Activated naive CD4-positive, alpha-beta T cell treated with anti-CD3 and anti-CD28 coated beads, Interleukin-2, amount 50 U/mL, for 24 hours (primary cell): ENCODE results near the gene CFAP69.
"Not testable (repeated sequence)": the region's sequence is repeated elsewhere in the genome, so short reads cannot be mapped to it uniquely, and the experiment has no call there.

Source experiments
- H3K27ac Mint-ChIP-seq: one replicate; pipeline ENCODE4 v1.8.0; 2021; ENCODE audit warnings: mild to moderate bottlenecking, mixed read lengths
- H3K27me3 Mint-ChIP-seq: one replicate; pipeline ENCODE4 v1.8.0; 2021; ENCODE audit warnings: mixed read lengths
- H3K36me3 Mint-ChIP-seq: one replicate; pipeline ENCODE4 v1.8.0; 2021; ENCODE audit warnings: mixed read lengths
- H3K4me1 Mint-ChIP-seq: one replicate; pipeline ENCODE4 v1.8.0; 2021; ENCODE audit warnings: mixed read lengths
- H3K4me3 Mint-ChIP-seq: one replicate; pipeline ENCODE4 v1.8.0; 2021; ENCODE audit warnings: mild to moderate bottlenecking, mixed read lengths
- H3K9me3 Mint-ChIP-seq: one replicate; pipeline ENCODE4 v1.8.0; 2021; ENCODE audit warnings: mixed read lengths

Gene CFAP69

GRCh38 chr7:90244565-90244908 lies 437 bp upstream of the CFAP69 start:
- Mint-ChIP-seq H3K27me3 (peaks cover 23% of the 10 kb centered on the region), H3K9me3 (no peaks in the 10 kb centered on the region), H3K4me1 (peaks cover 20% of the 10 kb centered on the region), H3K36me3 (peaks cover 1% of the 10 kb centered on the region), H3K27ac (no peak overlapping the region), H3K4me3 (peak overlapping the region; percentile 90)

- Mint-ChIP-seq H3K36me3 (peaks cover 1% of the 10 kb centered on the region), H3K4me3 (peak overlapping the region; percentile 90), H3K9me3 (no peaks in the 10 kb centered on the region), H3K27ac (no peak overlapping the region), H3K27me3 (peaks cover 30% of the 10 kb centered on the region), H3K4me1 (peaks cover 20% of the 10 kb centered on the region)
Measured at GRCh38 chr7:90246171-90246570, 1.2 kb downstream of the CFAP69 start.

DNA sequence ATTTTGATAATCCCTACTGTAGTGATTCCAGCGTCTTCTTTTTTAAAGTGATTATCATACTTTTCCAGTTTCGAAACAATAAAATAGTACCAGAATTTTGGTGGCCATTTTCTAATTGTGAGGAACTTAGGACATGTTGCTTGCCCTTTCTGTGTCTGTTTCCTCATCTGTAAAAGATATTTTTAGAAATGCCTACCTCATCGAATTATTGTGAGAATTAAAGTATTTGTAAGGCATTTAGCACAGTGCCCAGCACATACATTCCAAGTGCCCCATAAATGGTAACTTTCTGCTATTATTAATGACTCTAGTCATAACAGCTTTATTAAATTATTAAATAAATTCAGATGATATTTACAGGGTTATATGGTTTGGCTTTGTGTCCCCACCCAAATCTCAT lies 3.7 kb downstream of the CFAP69 start:
- H3K27me3 Mint-ChIP-seq = peaks cover 27% of the 10 kb centered on the region
- H3K36me3 Mint-ChIP-seq = no peaks in the 10 kb centered on the region
- peaks cover 20% of the 10 kb centered on the region for H3K4me1 Mint-ChIP-seq
- no peak overlapping the region for H3K27ac Mint-ChIP-seq
- no peaks in the 10 kb centered on the region for H3K9me3 Mint-ChIP-seq
- H3K4me3 Mint-ChIP-seq = no peak overlapping the region

DNA sequence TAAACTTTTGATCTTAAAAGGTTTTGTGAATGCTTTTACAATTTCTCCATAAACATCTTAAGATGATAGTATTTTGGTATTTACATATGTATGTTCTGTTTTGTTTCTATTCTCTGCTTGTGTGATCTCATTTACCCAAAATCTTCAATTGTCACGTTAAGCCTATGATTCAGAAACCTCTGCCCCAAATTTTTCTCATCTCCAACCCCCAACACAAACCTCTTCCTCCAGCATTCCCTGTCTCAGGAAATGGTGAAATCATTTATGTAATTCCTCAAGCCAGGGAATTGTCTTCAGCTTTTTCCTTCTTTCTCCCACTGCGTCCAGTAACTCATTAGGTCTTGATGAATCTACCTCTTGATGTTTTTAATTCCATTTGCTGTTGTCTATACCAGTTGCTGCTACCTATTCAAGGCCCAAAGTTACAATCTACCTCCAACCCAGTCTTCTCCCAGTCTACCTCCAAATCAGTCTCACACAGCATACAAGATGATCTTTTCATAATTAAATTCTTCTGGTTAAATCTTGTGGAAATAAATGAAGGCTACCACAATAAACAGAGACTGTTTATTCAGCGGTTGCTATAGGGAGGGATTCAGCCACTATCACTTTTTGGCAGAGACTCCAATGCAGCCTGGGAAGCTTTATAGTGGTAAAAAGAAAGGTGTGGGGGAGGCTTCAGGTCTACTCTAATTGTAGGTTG lies 5.8 kb downstream of the CFAP69 start:
- no peak overlapping the region for H3K27ac Mint-ChIP-seq
- H3K27me3 Mint-ChIP-seq = peaks cover 32% of the 10 kb centered on the region
- H3K4me3 Mint-ChIP-seq = no peak overlapping the region
- H3K9me3 Mint-ChIP-seq = no peaks in the 10 kb centered on the region
- no peaks in the 10 kb centered on the region for H3K36me3 Mint-ChIP-seq
- peaks cover 5% of the 10 kb centered on the region for H3K4me1 Mint-ChIP-seq

GRCh38 chr7:90251304-90251635 lies 6.3 kb downstream of the CFAP69 start:
- peaks cover 26% of the 10 kb centered on the region for H3K27me3 Mint-ChIP-seq
- H3K4me1 Mint-ChIP-seq = peaks cover under 1% of the 10 kb centered on the region
- H3K36me3 Mint-ChIP-seq = no peaks in the 10 kb centered on the region
- H3K9me3 Mint-ChIP-seq = no peaks in the 10 kb centered on the region
- no peak overlapping the region for H3K27ac Mint-ChIP-seq
- no peak overlapping the region for H3K4me3 Mint-ChIP-seq

GRCh38 chr7:90256011-90256410 lies 11.0 kb downstream of the CFAP69 start:
- not testable (repeated sequence) for H3K4me3 Mint-ChIP-seq, H3K9me3 Mint-ChIP-seq, H3K27ac Mint-ChIP-seq, H3K36me3 Mint-ChIP-seq, H3K4me1 Mint-ChIP-seq
- H3K27me3 Mint-ChIP-seq = peaks cover 14% of the 10 kb centered on the region

DNA sequence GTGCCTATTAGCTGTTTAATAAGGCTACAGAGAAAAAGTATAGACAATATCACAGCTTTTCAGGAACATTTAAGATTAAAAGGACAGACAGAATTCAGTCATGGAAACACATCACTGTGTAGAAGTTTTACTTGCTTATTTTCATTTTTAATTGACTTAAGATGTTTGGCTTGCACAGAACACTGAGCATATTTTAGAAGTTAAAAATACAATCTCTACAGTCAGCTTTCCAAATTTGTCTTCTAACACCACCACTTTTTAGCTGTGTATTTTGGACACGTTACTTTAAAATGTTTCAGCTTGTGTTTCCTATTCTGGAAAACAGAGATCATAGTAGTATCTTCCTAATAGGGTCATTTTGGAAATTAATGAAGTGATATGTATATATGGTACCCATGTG lies 11.8 kb downstream of the CFAP69 start:
- H3K27me3 Mint-ChIP-seq = peaks cover 14% of the 10 kb centered on the region
- H3K36me3 Mint-ChIP-seq = no peaks in the 10 kb centered on the region
- no peaks in the 10 kb centered on the region for H3K4me1 Mint-ChIP-seq
- no peak overlapping the region for H3K27ac Mint-ChIP-seq
- no peaks in the 10 kb centered on the region for H3K9me3 Mint-ChIP-seq
- H3K4me3 Mint-ChIP-seq = no peak overlapping the region

DNA sequence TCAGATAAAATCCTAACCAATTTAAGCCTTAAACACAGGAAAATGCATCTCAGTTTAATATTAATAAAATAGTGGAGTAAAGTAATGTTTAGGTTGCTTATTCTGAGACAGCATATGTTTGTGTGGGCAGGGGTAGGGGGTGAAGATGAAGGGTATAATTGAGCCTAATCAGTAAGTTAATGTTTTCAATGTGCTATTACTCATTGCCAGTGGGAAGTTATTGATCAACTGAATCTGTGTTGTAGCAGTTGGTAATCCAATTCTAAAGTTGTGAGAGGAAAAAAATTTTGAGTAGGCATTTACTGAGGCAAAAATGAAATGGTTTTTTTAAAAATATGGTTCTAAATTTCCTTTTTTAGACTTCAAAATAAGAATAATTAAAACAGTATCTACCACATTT lies 16.5 kb downstream of the CFAP69 start:
- Mint-ChIP-seq H3K4me3 (no peak overlapping the region), H3K4me1 (no peaks in the 10 kb centered on the region), H3K36me3 (no peaks in the 10 kb centered on the region), H3K27me3 (peaks cover 5% of the 10 kb centered on the region), H3K9me3 (no peaks in the 10 kb centered on the region), H3K27ac (no peak overlapping the region)

- no peak overlapping the region for H3K4me3 Mint-ChIP-seq
- H3K4me1 Mint-ChIP-seq = no peaks in the 10 kb centered on the region
- H3K9me3 Mint-ChIP-seq = no peaks in the 10 kb centered on the region
- no peaks in the 10 kb centered on the region for H3K36me3 Mint-ChIP-seq
- no peak overlapping the region for H3K27ac Mint-ChIP-seq
- peaks cover 4% of the 10 kb centered on the region for H3K27me3 Mint-ChIP-seq
Measured at GRCh38 chr7:90262438-90262837, 17.5 kb downstream of the CFAP69 start.

DNA sequence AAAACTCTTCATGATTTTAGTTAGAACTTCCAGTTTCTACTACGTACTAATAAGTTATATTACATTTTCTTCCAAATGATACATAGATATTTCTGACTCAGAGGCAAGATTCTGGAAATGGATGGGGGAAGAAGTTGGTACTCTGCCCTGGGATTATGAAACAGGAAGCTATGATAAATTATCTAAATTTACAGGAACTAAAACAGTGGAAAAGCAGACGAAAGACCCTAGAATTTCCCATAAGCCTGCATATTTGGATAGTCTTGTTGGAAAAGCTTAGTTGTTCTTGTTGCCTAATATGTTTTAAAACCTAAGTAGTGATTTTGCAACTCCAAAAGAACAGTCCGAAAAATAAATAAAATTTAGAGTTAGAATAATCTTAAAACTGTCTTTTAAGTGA lies 21.8 kb downstream of the CFAP69 start:
- Mint-ChIP-seq H3K27ac (no peak overlapping the region), H3K4me1 (no peaks in the 10 kb centered on the region), H3K9me3 (no peaks in the 10 kb centered on the region), H3K4me3 (no peak overlapping the region), H3K36me3 (no peaks in the 10 kb centered on the region), H3K27me3 (peaks cover 4% of the 10 kb centered on the region)

- no peak overlapping the region for H3K4me3 Mint-ChIP-seq
- H3K27ac Mint-ChIP-seq = no peak overlapping the region
- H3K36me3 Mint-ChIP-seq = no peaks in the 10 kb centered on the region
- peaks cover 4% of the 10 kb centered on the region for H3K27me3 Mint-ChIP-seq
- H3K9me3 Mint-ChIP-seq = no peaks in the 10 kb centered on the region
- H3K4me1 Mint-ChIP-seq = no peaks in the 10 kb centered on the region
Measured at GRCh38 chr7:90267263-90267858, 22.4 kb downstream of the CFAP69 start.

- Mint-ChIP-seq H3K36me3 (no peaks in the 10 kb centered on the region), H3K27me3 (peaks cover 4% of the 10 kb centered on the region), H3K4me1 (no peaks in the 10 kb centered on the region), H3K4me3 (no peak overlapping the region), H3K9me3 (no peaks in the 10 kb centered on the region), H3K27ac (no peak overlapping the region)
Measured at GRCh38 chr7:90269163-90269562, 24.2 kb downstream of the CFAP69 start.

- no peaks in the 10 kb centered on the region for H3K4me1 Mint-ChIP-seq
- H3K9me3 Mint-ChIP-seq = no peaks in the 10 kb centered on the region
- H3K4me3 Mint-ChIP-seq = no peak overlapping the region
- H3K27ac Mint-ChIP-seq = no peak overlapping the region
- H3K27me3 Mint-ChIP-seq = peaks cover 2% of the 10 kb centered on the region
- no peaks in the 10 kb centered on the region for H3K36me3 Mint-ChIP-seq
Measured at GRCh38 chr7:90270431-90271178, 25.6 kb downstream of the CFAP69 start.

GRCh38 chr7:90271753-90272152 lies 26.8 kb downstream of the CFAP69 start:
- H3K9me3 Mint-ChIP-seq = no peaks in the 10 kb centered on the region
- no peaks in the 10 kb centered on the region for H3K4me1 Mint-ChIP-seq
- H3K27me3 Mint-ChIP-seq = peaks cover 2% of the 10 kb centered on the region
- H3K36me3 Mint-ChIP-seq = no peaks in the 10 kb centered on the region
- no peak overlapping the region for H3K4me3 Mint-ChIP-seq
- no peak overlapping the region for H3K27ac Mint-ChIP-seq

DNA sequence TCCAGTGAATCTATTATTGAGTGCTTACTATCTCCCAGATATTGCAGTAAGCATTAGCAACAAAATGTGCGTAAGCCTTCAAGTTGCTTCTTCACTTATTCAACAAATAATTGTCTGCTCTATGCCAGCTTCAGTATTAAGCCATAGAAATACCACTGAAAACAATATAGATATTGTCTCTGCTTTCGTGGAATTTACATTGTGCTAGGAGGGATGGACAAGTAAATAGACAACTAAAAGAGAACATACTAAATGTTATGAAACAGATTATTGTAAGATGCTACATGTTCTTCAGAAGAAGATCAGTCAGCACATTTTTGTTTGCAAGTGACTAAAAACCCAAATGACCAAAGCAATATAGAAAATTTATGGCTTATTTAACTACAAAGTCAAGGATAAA lies 27.3 kb downstream of the CFAP69 start:
- H3K4me3 Mint-ChIP-seq = no peak overlapping the region
- no peaks in the 10 kb centered on the region for H3K9me3 Mint-ChIP-seq
- H3K36me3 Mint-ChIP-seq = no peaks in the 10 kb centered on the region
- H3K4me1 Mint-ChIP-seq = no peaks in the 10 kb centered on the region
- no peak overlapping the region for H3K27ac Mint-ChIP-seq
- peaks cover 2% of the 10 kb centered on the region for H3K27me3 Mint-ChIP-seq

DNA sequence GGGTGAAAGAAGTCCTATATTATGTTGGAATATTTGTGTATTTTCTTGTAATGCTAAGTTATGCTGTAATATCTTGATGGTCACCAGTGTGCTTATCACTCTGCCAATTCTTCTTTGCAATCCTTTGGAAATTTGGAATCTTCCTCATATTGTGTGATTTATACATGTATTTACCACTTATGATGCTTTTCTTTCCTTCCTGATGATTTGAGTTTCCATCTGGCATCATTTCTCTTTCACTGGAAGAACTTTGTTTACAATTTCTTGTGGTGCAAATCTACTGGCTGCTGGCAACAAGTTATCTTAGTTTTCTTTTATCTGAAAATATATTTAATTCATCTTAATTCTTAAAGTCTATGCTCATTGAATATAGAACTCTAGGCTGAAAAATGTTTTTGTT lies 29.2 kb downstream of the CFAP69 start:
- H3K36me3 Mint-ChIP-seq = no peaks in the 10 kb centered on the region
- H3K4me3 Mint-ChIP-seq = no peak overlapping the region
- H3K4me1 Mint-ChIP-seq = no peaks in the 10 kb centered on the region
- no peaks in the 10 kb centered on the region for H3K9me3 Mint-ChIP-seq
- H3K27ac Mint-ChIP-seq = no peak overlapping the region
- no peaks in the 10 kb centered on the region for H3K27me3 Mint-ChIP-seq
